Rectal smooth muscle tissue (tissue), 1 donor: ENCODE data around the gene PLD5.
"Not testable (repeated sequence)": the region's sequence is repeated elsewhere in the genome, so short reads cannot be mapped to it uniquely, and the experiment has no call there.

Source experiments
- H3K27ac ChIP-seq: one replicate; pipeline ENCODE4 v1.7.0; 2013; ENCODE audit warnings: low read depth, low read length, inconsistent platforms
- H3K27me3 ChIP-seq: one replicate; pipeline ENCODE4 v1.7.0; 2013; ENCODE audit warnings: low read length; ENCODE audit not compliant: control insufficient read depth, insufficient read depth
- H3K36me3 ChIP-seq: one replicate; pipeline ENCODE4 v1.7.0; 2013; ENCODE audit warnings: low read length; ENCODE audit not compliant: control insufficient read depth, insufficient read depth
- H3K4me1 ChIP-seq: one replicate; pipeline ENCODE4 v1.7.0; 2013; ENCODE audit warnings: low read length; ENCODE audit not compliant: control insufficient read depth, insufficient read depth
- H3K4me3 ChIP-seq: one replicate; pipeline ENCODE4 v1.7.0; 2013; ENCODE audit warnings: low read length
- H3K9ac ChIP-seq: one replicate; pipeline ENCODE4 v1.7.0; 2013; ENCODE audit warnings: low read length

Gene PLD5

GRCh38 chr1:242314085-242314649, 210.3 kb downstream of the PLD5 start:
- not testable (repeated sequence) for H3K27ac ChIP-seq, H3K36me3 ChIP-seq

GRCh38 chr1:242308681-242309080, 215.8 kb downstream of the PLD5 start:
- H3K4me3 ChIP-seq, H3K9ac ChIP-seq, H3K27ac ChIP-seq, H3K27me3 ChIP-seq, H3K4me1 ChIP-seq, H3K36me3 ChIP-seq: not testable (repeated sequence)

More at GRCh38 chr1:242314085-242314649, 210.3 kb downstream of the PLD5 start:
- not testable (repeated sequence) for H3K27me3 ChIP-seq, H3K4me1 ChIP-seq, H3K9ac ChIP-seq, H3K4me3 ChIP-seq

- not testable (repeated sequence) for H3K9ac ChIP-seq, H3K27ac ChIP-seq, H3K4me1 ChIP-seq, H3K4me3 ChIP-seq, H3K36me3 ChIP-seq, H3K27me3 ChIP-seq
Observed at GRCh38 chr1:242293781-242294180, 230.7 kb downstream of the PLD5 start.

- H3K27ac ChIP-seq, H3K4me3 ChIP-seq, H3K36me3 ChIP-seq, H3K4me1 ChIP-seq, H3K27me3 ChIP-seq, H3K9ac ChIP-seq: not testable (repeated sequence)
Observed at GRCh38 chr1:242288067-242288466, 236.4 kb downstream of the PLD5 start.

- H3K27me3 ChIP-seq, H3K36me3 ChIP-seq, H3K9ac ChIP-seq, H3K4me1 ChIP-seq, H3K27ac ChIP-seq, H3K4me3 ChIP-seq: not testable (repeated sequence)
Observed at GRCh38 chr1:242282758-242283485, 241.6 kb downstream of the PLD5 start.

GRCh38 chr1:242278406-242278805, 246.1 kb downstream of the PLD5 start:
- H3K36me3 ChIP-seq, H3K4me3 ChIP-seq, H3K27ac ChIP-seq, H3K4me1 ChIP-seq, H3K9ac ChIP-seq, H3K27me3 ChIP-seq: not testable (repeated sequence)

GRCh38 chr1:242276769-242277168, 247.7 kb downstream of the PLD5 start:
- not testable (repeated sequence) for H3K27ac ChIP-seq, H3K9ac ChIP-seq, H3K27me3 ChIP-seq, H3K4me3 ChIP-seq, H3K4me1 ChIP-seq, H3K36me3 ChIP-seq

- H3K4me3 ChIP-seq, H3K27me3 ChIP-seq, H3K27ac ChIP-seq, H3K4me1 ChIP-seq, H3K36me3 ChIP-seq, H3K9ac ChIP-seq: not testable (repeated sequence)
Observed at GRCh38 chr1:242267004-242267403, 257.5 kb downstream of the PLD5 start.

GRCh38 chr1:242264419-242264818, 260.1 kb downstream of the PLD5 start:
- not testable (repeated sequence) for H3K4me3 ChIP-seq, H3K27ac ChIP-seq, H3K4me1 ChIP-seq, H3K27me3 ChIP-seq, H3K36me3 ChIP-seq, H3K9ac ChIP-seq

GRCh38 chr1:242245255-242245654, 279.2 kb downstream of the PLD5 start:
- Histone ChIP-seq H3K36me3 (no peaks in the 10 kb centered on the region), H3K4me1 (no peaks in the 10 kb centered on the region), H3K9ac (no peak overlapping the region), H3K27me3 (no peaks in the 10 kb centered on the region), H3K4me3 (no peak overlapping the region), H3K27ac (no peak overlapping the region)

- Histone ChIP-seq H3K36me3 (no peaks in the 10 kb centered on the region), H3K27me3 (no peaks in the 10 kb centered on the region), H3K9ac (no peak overlapping the region), H3K4me3 (no peak overlapping the region), H3K4me1 (no peaks in the 10 kb centered on the region), H3K27ac (no peak overlapping the region)
Observed at GRCh38 chr1:242243472-242243871, 281.0 kb downstream of the PLD5 start.

- Histone ChIP-seq H3K27ac (no peak overlapping the region), H3K36me3 (no peaks in the 10 kb centered on the region), H3K27me3 (no peaks in the 10 kb centered on the region), H3K9ac (no peak overlapping the region), H3K4me1 (no peaks in the 10 kb centered on the region), H3K4me3 (no peak overlapping the region)
Observed at GRCh38 chr1:242242983-242243382, 281.5 kb downstream of the PLD5 start.

GRCh38 chr1:242241936-242242335, 282.6 kb downstream of the PLD5 start:
- Histone ChIP-seq H3K36me3 (no peaks in the 10 kb centered on the region), H3K9ac (no peak overlapping the region), H3K27me3 (no peaks in the 10 kb centered on the region), H3K27ac (no peak overlapping the region), H3K4me1 (no peaks in the 10 kb centered on the region), H3K4me3 (no peak overlapping the region)
